HG03097 (cell line): ENCODE results near the gene SEC14L5.
A peak's percentile ranks its signal among the peaks of the same experiment; 100 is the strongest.
"Not testable (repeated sequence)": the region's sequence is repeated elsewhere in the genome, so short reads cannot be mapped to it uniquely, and the experiment has no call there.

Experiments used
- ATAC-seq: cut with Tn5 transposase; IDR thresholded peaks from one replicate; pipeline ENCODE4 v1.9.1; 2021; ENCODE audit not compliant: unreplicated experiment, low FRiP score

SEC14L5 gene

DNA sequence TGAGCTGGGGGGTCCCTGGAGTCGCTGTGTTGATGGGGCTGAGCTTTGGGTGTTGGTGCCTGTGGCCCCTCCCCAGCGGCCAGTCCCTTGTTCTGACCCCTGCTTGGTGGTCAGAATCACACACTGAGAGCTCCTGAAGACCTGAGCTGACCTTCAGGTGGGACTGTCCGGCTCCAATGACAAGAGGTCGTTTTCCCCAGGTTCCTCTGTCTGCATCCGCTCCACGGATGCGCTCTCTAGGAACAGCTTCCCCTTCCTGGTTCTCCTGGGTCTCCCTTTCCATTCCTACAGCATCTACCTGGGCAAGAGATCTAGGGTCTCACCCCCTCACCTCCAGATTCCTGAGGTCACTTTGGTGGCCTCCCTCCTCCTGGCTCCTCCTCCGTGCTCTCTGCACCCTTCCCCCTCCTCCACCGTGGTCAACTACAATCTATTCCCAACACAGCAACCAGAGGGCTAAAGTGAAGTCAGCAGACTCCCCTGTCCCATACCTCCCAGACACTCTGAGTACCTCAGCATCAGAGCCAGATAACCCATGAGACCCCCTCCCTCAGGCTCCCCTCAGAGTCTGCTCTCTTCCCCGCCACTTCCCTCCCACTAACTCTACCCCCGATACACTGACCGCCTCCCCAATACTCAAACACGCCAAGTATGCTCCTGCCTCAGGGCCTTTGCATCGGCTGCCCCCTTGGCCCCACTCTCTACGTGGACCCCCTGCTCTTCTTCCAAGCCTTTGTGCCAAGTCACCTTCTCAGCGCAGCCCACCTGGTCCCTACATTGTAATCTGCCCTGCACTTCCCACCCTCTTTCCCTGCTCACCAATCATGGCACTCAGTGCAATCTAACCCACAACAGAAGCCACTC is 9.0 kb upstream of the SEC14L5 start:
- ATAC-seq = no peak

DNA sequence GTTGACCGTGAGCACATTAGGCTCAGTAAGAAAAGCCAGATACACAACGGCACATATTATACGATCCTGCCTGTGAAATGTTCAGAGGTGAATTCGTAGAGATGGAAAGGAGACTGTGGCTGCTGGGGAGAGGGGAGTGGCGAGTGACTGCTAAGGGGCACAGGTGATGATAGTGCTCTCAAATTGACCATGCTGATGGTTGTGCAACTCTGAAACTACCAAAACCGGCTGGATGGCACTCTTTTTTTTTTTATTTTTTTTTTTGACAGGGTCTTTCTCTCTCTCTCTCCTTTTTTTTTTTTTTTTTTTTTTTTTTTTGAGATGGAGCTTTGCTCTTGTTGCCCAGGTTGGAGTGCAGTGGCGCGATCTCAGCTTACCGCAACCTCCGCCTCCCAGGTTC is 8.1 kb upstream of the SEC14L5 start:
- no peak for ATAC-seq

DNA sequence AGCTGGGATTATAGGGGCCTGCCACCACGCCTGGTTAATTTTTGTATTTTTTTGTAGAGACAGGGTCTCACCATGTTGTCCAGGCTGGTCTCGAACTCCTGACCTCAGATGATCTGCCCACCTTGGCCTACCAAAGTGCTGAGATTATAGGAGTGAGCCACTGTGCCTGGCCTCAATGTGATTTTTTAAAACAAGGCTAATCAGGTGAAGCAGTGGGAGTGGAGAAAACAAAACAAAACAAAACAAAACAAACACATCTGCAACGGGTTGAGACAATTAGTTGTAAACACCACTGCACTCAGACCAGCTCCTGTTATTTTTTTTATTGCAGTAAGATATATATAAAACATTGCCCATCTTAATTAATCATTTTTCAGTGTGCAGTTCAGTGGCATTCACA is 6.5 kb upstream of the SEC14L5 start:
- ATAC-seq = not testable (repeated sequence)

DNA sequence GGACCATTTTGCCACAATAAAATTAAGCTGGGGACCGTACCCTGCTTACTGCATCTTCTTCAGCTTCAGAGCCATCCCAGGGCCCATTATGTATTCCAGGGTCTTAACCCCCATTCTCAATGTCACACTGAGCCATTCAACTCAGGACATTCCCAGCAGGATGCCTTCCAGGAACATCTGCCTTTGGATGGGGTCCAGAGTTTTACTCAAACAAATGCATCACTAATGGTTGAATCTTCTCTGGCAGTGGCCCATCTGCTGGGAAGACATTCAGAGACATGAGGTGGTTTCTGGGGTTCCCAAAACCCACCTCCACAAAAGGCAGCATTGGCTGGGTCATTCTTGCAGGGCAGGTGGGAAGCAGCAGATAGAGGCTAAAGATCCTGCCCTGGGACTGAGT is 3.4 kb upstream of the SEC14L5 start:
- no peak for ATAC-seq

DNA sequence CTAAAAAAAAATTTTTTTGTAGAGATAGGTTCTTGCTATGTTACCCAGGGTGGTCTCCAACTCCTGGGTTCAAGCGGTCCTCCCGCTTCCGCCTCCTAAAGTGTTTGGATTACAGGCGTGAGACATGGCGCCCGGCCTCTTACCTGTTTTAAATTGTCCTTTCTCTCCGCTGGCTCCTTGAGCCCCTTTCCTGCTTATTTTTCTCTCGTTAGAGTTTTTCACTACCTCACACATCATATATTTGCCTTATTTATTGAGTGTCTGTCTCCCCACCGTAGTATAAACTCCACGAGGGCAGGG is 760 bp upstream of the SEC14L5 start:
- ATAC-seq = no peak

DNA sequence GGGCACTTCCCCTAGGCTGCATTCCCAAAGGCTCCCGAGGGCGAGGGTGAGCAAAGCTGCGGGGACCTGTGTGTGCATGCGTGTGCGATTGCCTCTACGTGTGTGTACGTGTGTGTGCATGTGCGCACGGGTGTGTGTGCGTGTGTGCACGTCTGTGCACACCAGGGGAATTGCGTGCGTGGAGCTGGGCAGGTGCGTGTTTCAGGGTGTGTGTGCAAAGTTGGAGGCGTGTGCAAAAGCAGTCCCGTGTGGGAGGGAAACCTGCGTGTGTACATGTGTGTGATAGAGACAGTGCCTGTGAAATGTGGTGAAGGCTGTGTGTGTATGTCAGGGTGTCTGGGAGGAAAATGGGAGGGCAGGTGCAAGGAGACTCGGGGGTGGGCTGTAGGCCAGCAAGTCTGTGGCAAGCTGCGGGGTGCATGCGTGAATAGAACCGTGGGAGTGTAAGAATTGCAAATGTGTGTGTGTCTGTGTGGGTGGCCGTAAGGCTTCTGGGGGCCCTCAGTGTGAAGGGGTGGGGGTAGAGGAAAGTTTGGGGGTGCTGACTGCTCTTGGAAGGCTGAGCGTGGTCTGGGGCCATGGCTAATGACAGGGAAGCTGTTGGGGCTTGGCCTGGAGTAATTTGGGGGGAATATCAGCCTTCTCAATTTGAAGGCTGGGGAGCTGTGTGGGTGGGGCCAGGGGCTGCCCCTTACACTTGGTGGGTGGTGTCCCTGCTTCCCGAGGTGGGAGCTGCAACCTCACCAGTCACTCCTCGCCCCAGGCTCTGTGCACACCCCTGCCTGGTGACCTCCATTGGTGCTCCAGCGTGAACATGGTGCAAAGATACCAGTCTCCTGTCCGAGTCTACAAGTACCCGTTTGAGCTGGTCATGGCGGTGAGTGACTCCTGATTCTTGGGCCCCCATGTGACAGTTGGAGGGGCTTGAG is 644 bp downstream of the SEC14L5 start:
- no peak for ATAC-seq

DNA sequence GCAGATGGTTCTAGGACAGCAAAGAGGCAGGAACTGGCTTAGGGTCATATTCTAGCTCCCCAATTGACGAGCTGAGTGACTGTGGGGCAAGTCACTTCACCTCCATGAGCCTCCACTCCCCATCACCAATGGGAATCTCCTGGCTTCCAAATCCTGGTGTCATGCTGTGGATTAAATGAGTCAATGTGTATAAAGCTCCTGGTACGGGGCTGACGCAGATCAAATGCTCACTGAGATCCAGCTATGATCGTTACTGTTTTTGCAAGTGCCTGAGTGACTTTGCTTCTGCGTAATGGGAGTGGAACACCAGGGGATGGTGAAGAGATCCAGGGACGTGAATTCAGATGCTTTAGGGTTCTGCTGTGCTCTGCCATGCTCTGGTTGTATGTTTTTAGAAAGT is 2.4 kb downstream of the SEC14L5 start:
- ATAC-seq = no peak

DNA sequence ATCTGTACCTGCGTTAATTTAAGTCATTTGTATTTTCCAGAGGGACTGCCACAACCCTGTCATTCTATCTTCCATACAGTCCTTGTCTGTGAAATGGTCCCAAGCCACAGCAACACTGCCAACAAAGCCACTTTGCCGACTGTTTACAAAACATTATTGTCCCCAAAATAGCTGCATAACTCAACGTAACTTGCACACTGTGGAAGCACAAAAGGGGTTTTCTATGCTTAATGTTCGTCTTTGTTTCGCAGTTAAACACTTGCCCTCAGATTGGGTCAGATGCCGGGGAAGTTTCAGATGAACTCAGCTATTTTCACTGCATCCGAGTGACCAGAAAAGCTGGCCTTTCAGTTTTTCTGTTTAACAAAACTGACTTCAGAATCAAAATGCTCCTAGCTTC is 4.6 kb downstream of the SEC14L5 start:
- no peak for ATAC-seq

DNA sequence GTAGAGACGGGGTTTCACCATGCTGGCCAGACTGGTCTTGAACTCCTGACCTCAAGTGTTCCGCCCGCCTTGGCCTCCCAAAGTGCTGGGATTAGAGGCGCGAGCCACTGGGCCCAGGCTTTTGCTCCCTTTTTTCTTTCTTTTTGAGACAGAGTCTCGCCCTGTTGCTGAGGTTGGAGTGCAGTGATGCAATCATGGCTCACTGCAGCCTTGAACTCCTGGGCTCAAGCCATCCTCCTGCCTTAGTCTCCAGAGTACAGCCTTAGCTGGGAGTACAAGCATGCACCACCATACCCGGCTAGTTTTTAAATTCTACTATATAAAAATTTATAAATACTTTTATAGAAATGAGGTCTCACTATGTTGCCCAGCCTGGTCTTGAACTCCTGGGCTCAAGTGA is 5.4 kb downstream of the SEC14L5 start:
- not testable (repeated sequence) for ATAC-seq

DNA sequence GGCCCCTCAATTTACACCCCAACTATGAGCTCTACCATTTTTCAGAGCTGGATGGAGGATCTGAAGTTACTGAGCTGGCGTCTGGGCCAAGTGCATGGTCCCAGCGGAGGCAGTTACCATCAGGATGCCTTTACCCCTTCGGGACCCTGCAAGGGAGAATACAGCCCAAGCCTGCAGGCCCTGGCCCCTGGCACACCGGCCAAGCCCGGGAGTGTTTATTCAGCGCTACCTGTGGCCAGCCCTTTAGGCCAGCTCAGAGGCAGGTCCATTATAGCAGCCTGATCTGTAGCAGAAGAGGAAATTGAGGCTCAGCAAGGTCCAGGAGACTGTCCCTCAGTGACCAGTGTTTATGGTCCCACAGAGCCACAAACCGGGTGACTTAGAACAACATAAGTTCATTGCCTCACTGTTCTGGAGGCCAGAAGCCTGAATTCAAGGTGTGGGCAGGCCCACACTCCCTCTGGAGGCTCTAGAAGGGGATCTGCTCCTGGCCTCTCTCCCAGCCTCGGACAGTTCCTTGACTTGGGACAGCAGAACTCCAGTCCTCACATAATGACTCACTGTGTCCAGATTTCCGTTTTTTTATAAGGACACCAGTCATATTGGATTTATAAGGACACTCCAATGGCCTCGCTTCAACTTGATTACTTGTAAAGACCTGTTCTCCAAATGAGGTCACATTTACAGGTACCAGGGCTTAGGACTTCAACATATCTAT is 8.8 kb downstream of the SEC14L5 start:
- ATAC-seq = no peak

DNA sequence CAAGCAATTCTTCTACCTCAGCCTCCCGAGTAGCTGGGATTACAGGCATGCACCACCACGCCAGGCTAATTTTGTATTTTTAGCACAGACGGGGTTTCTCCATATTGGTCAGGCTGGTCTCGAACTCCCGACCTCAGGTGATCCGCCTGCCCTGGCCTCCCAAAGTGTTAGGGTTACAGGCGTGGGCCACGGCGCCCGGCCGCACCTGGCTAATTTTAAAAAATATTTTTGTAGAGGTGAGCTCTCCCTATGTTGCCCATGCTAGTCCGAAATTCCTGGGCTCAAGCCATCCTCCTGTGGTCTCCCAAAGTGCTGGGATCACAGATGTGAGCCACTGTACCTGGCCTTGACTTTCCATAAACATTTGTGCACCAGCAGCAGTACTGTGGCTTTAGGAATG is 10.1 kb downstream of the SEC14L5 start:
- not testable (repeated sequence) for ATAC-seq

DNA sequence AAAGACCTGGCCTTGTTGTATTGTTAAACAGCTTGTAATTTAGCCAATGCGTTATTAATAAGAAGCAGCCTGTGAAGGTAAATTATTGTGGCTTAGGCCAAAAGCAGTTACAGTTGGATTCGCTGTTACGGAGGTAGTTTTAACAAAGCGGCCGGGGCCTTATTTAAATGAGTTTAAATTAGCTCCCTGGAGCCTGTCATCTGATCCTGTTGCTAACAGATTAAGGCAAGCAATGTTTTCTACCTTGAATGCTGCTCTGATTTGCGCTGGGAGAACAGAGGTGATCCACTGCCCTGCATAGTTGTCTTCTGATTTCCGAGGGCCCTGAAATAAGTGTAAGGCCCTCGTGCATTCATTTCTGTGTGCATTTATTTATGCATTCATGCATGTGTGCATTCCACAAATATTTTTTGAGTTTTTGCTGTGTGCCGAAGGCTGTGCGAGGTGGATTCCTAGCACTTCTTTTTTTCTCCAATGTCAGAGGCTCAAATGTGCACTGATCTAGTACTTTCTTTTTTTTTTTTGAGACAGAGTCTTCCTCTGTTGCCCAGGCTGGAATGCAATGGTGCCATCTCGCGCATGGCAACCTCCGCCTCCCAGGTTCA is 10.9 kb downstream of the SEC14L5 start:
- no peak for ATAC-seq

DNA sequence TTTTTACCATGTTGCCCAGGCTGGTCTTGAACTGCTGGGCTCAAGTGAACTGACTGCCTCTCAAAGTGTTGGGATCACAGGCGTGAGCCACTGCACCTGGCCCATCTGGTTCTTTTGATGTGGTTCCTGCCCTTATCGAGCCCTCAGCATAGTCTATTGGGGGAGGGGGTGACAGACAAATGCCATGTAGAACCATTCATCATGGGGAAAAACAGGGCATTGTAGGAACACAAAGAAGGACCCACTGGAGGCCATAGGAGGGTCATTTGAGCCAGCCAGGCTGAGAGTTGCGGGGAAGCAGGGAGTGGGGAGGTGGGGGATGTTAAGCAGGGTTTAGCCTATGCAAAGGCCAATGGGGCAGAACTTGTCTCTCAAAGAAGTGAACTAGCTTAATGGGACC is 11.9 kb downstream of the SEC14L5 start:
- ATAC-seq = no peak

DNA sequence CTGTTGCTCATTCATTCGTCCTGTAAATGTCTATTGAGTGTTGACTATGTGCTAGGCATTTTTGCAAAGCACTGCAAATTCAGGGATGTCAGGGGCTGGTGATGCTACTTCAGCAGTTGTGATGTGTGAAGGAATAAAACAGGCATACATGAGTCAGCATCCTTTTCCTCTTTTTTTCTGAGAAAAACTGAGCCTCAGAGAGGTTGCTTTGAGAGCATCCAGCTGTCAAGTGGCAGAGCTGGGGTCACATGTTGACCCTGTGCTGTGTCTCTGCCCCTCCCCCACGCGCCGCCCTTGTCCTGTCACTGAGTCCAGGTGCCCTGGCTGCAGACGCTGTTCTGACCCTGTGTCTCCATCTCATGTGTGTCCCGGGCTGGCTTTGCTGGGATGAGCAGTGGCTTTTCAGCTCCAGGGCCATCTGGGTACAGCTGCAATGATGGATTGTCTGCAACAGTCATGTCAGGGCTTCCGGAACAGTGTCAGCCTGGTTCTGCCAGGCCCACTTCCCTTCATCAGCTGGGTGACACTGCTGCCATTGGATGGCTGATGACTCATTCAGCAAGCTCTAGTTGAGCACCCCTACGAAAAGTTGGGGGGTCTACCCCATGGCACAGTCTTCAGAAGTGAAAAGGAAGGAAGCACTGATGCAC is 14.9 kb downstream of the SEC14L5 start:
- ATAC-seq = no peak

DNA sequence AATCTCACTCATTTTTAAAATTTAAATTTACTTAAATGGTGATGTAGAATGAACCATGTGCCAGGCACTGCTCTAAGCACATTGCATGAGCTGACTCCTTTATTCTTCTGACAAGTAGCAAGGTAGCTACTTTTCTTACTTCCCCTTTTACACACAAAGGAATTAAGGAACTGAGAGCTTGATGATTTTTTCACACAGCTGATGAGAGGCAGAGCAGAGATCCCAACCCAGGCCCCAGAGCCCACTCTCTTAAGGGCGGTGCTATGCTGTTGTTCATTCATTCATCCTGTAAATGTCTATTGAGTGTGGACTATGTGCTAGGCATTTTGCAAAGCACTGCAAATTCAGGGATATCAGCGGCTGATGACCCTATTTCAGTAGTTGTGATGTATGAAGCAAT is 17.9 kb downstream of the SEC14L5 start:
- ATAC-seq = peak; percentile 73

DNA sequence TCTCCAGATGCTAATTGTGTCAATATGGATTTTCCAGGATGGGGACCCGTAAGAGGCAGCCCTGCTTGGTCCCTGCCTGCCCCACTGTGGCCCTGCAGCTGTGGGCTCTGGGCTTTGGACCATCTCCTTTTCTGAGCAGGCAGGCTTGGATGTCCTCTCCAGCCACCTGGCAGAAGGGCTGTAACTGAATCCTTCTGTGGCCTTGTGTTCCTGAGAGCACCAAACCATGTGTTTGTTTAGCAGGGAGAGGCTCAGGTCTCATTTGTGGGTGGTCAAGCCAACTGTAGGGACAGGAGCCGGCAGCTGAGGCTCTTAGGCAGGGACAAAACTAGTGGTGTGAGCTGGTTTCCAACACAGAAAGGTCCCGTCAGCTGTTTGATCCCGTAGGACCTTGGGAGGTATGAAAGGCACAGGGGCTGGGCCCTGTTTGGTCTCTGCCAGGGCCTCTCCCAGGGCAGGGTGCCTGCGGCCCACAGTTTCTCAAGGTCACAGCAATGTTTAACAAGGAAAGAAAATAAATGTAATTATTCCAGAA is 18.5 kb downstream of the SEC14L5 start:
- no peak for ATAC-seq

DNA sequence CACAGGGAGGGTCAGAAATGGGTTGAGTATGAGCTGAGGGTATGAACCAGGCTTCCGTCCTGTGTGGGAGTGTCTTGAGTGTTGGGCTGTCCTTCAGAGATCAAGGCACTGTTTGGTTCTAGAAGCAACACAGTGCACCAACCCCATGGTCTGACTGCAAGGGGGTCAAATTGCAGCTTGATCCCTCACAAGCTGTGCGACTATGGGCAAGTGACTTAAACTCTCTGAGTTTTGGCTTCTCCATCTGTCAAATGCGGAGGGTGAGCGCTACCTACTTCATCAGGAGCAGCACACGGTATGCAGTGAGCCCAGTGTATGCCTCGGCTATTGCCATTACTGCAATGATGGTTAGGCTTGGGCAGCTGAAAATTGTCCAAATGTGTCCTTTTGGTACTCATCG is 21.0 kb downstream of the SEC14L5 start:
- ATAC-seq = no peak

DNA sequence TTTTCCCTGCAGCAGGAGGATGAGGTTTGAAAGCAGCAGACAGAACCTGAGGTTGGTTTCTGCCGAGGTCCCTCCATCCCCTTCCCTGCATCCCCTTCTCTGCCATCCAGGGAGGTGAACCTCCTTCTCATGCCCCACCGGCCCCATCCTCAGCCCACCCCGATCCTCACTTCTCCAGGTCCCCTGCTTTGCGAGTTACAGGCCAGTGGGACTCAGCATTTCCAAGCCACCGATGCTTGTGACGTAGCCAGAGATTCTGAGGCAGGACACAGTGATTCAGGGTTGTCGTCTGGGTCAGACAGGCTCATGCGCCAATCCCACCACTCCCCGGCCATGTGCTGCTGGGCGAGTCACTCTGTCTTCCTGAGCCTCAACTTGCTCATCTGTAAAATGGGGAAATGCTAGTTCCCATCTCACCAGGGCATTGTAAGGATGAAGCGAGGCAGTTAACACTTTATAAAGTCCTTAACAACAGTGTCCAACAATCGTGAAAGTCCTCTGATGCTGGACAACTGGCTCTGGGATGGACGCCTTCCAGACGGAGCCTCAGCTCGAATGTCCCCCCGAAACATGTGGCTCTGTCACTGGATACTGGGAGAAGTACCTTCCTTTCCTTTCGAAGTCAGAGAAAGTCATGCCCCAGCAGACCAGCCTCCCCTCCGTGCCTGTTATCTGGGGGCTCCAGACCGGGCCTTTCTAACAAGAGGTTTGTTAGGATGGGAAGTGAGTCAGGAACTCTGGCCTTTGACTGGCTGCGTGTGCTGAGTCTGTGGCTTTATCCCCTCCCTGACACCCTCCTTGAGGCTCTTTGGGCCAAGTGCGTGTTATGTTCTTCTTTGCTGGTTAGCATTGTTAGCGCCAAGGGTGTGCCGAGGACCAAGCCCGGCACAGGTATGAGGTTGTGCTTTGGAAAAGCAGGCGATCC is 21.9 kb downstream of the SEC14L5 start:
- no peak for ATAC-seq

DNA sequence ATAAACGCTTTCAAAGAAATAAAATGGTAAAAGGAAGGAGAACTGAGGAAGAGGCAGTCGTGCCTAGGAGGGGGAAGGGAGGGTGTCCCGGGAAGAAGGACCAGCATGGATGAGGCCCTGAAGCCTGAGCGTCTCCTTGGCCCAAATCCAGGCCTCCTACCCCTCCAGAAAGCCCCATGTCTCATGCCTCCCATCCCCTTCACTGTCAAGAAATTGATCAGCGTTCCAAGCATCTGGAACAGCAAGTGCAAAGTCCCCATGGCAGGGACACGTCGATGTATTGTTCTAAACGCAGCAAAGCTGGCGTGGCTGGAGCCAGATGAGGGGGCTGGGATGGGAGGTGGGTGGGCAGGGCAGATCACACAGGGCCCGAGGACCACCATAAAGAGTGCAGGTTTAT is 22.6 kb downstream of the SEC14L5 start:
- no peak for ATAC-seq
